ENCODE measurements around the gene LMBR1L. TPM values are rescaled to one million over a fixed set of nuclear protein-coding genes. Genes with fewer than 3 reads are reported as not detected.

Gene LMBR1L
- total RNA-seq, 1 experiment from 2014 or later = 55.1 TPM

- Histone ChIP-seq H2BK20ac (ENCODE audit: low read depth, low read length, poor library complexity, severe bottlenecking) (no peak overlapping the region), H3K4me1 (ENCODE audit: insufficient read depth, low read length) (peaks cover 14% of the 10 kb centered on the region), H4K20me1 (ENCODE audit: control insufficient read depth, insufficient read depth, insufficient read length) (no peaks in the 10 kb centered on the region), H2AFZ (ENCODE audit: low read length) (no peak overlapping the region), H3K23me2 (ENCODE audit: insufficient read length, low read depth, low read length, poor library complexity, severe bottlenecking) (peaks cover 24% of the 10 kb centered on the region), H2AK5ac (ENCODE audit: insufficient read length, low read length) (no peak overlapping the region), H4K91ac (ENCODE audit: insufficient read length, low read depth, low read length) (no peak overlapping the region), H2BK5ac (ENCODE audit: insufficient read length, low read length) (no peak overlapping the region), H3K14ac (ENCODE audit: insufficient read depth, low read length) (peak overlapping the region; percentile 97), H4K5ac (ENCODE audit: insufficient read length, low read depth, low read length) (no peak overlapping the region), H2BK15ac (ENCODE audit: low read depth, low read length) (no peak overlapping the region), H3K27me3 (ENCODE audit: insufficient read depth, low read length) (no peaks in the 10 kb centered on the region), H3K23ac (ENCODE audit: insufficient read length, low read depth, low read length) (no peak overlapping the region), H3K79me1 (ENCODE audit: insufficient read depth, low read depth, low read length, poor library complexity, severe bottlenecking) (peaks cover 28% of the 10 kb centered on the region), H3K18ac (ENCODE audit: insufficient read length, low read depth, low read length) (peak overlapping the region; percentile 40), H3K9me3 (ENCODE audit: control insufficient read depth, low read depth, low read length) (no peaks in the 10 kb centered on the region), H3K4ac (ENCODE audit: low read depth, low read length) (no peak overlapping the region), H2BK120ac (ENCODE audit: low read depth, low read length, poor library complexity, severe bottlenecking) (no peak overlapping the region), H3K9ac (ENCODE audit: extremely low read depth, insufficient read length, low read length) (peak overlapping the region; percentile 93), H4K8ac (replicated peaks; ENCODE audit: insufficient read length, low read depth, low read length) (no peak overlapping the region), H3T11ph (ENCODE audit: low read length) (no peak overlapping the region), H3K56ac (ENCODE audit: insufficient read length, low read depth, low read length) (no peak overlapping the region), H3K27ac (ENCODE audit: insufficient read length, low read depth, low read length) (no peak overlapping the region), H3K4me2 (ENCODE audit: insufficient read depth, insufficient read length, low read length) (peak overlapping the region; percentile 85), H3K79me2 (ENCODE audit: insufficient read depth, low read length) (peaks cover 46% of the 10 kb centered on the region), H2BK12ac (ENCODE audit: insufficient read length, low read depth, low read length) (no peak overlapping the region)
- no peaks in the 10 kb centered on the region for H3K9me3 Mint-ChIP-seq
- no CpG with 5 or more reads among the region's 70 CpGs for WGBS (ENCODE audit: extremely low coverage, insufficient read length, low lambda C conversion rate)
- DNase-seq = no peak
- peaks cover 52 to 56% of the 10 kb centered on the region in 2 experiments for H3K4me1 Mint-ChIP-seq
- peak overlapping the region; percentile 97 for H3K4me3 Mint-ChIP-seq
- no peaks in the 10 kb centered on the region for H3K27me3 Mint-ChIP-seq (ENCODE audit: low read depth)
- no peak for TF ChIP-seq CTCF (conservative IDR thresholded peaks at IDR 0.05)
- peak overlapping the region; percentile 38 to 95 (median 90); a peak in 6 of 7 replicates for H3K27ac Mint-ChIP-seq
- H3K36me3 Mint-ChIP-seq (ENCODE audit: insufficient read depth in 1 of 3, low read depth in 3 of 3) = peaks cover 14 to 18% (median 14%) of the 10 kb centered on the region in 3 experiments
Observed at GRCh38 chr12:49059299-49060171, 51.1 kb downstream of the LMBR1L start.

All from H9 (cell line).